Measurements from ENCODE around the gene ST6GALNAC3. TPM values are rescaled to one million over a fixed set of nuclear protein-coding genes. Genes with fewer than 3 reads are reported as not detected.

ST6GALNAC3 gene
- total RNA-seq, 1 donor from 2014 or later = 11.0 TPM

DNA sequence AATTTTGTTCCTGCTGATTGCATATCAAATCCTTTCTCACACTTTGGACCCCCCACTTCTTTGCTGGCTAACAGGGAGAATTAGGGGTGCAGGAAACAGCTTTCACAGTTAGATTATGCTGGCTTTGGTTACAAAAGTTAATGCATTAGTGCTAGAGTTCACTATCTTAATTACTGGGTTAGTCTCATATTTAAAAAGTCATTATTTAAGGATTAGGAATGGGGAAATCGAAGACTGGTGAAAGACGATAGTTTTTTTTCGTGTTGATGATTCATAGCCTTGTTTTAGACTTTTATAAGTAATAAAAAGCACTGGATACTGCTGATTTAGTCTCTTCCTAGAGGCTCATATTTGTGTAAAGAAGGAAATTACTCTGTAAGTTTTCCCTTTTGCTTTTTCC is 11.6 kb downstream of the ST6GALNAC3 start:
- H3K36me3 Mint-ChIP-seq (ENCODE audit: insufficient read depth) = no peaks in the 10 kb centered on the region
- no peak overlapping the region for H3K27ac Mint-ChIP-seq
- peaks cover 15% of the 10 kb centered on the region for H3K27me3 Mint-ChIP-seq
- DNase-seq (ENCODE audit: low spot score, unreplicated experiment) = no peak
- peaks cover 29% of the 10 kb centered on the region for H3K4me1 Mint-ChIP-seq (ENCODE audit: low read depth)
- TF ChIP-seq, protein P1, sequence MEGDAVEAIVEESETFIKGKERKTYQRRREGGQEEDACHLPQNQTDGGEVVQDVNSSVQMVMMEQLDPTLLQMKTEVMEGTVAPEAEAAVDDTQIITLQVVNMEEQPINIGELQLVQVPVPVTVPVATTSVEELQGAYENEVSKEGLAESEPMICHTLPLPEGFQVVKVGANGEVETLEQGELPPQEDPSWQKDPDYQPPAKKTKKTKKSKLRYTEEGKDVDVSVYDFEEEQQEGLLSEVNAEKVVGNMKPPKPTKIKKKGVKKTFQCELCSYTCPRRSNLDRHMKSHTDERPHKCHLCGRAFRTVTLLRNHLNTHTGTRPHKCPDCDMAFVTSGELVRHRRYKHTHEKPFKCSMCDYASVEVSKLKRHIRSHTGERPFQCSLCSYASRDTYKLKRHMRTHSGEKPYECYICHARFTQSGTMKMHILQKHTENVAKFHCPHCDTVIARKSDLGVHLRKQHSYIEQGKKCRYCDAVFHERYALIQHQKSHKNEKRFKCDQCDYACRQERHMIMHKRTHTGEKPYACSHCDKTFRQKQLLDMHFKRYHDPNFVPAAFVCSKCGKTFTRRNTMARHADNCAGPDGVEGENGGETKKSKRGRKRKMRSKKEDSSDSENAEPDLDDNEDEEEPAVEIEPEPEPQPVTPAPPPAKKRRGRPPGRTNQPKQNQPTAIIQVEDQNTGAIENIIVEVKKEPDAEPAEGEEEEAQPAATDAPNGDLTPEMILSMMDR (IDR thresholded peaks at IDR 0.05; ENCODE audit: unreplicated experiment) = no peak
- H3K9me3 Mint-ChIP-seq (ENCODE audit: low read depth) = peaks cover 3% of the 10 kb centered on the region
- no peak overlapping the region for H3K4me3 Mint-ChIP-seq (ENCODE audit: low read depth)

DNA sequence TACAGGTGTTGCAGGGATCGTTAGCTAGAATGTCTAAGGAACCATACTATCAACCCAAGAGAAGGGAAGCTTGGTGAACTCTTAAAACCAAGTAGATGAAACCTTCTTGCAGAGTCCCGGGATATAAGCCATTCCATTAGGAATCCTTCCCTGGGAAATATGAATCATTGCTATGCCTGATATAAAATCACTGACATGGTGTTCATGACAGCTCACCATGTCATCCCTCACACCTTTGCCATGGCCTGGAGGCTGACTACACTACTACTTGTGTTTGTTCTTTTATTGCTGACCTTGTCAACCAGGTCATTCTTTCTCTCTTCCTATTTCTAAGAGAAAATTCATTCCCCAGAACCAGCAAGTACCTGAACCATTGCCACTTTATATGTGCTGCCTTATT is 12.1 kb downstream of the ST6GALNAC3 start:
- TF ChIP-seq, protein P1 (IDR thresholded peaks at IDR 0.05; ENCODE audit: unreplicated experiment) = no peak
- H3K4me3 Mint-ChIP-seq (ENCODE audit: low read depth) = no peak overlapping the region
- peaks cover 12% of the 10 kb centered on the region for H3K27me3 Mint-ChIP-seq
- H3K36me3 Mint-ChIP-seq (ENCODE audit: insufficient read depth) = no peaks in the 10 kb centered on the region
- H3K27ac Mint-ChIP-seq = no peak overlapping the region
- DNase-seq (ENCODE audit: low spot score, unreplicated experiment) = no peak
- H3K9me3 Mint-ChIP-seq (ENCODE audit: low read depth) = peaks cover 3% of the 10 kb centered on the region
- H3K4me1 Mint-ChIP-seq (ENCODE audit: low read depth) = peaks cover 26% of the 10 kb centered on the region

DNA sequence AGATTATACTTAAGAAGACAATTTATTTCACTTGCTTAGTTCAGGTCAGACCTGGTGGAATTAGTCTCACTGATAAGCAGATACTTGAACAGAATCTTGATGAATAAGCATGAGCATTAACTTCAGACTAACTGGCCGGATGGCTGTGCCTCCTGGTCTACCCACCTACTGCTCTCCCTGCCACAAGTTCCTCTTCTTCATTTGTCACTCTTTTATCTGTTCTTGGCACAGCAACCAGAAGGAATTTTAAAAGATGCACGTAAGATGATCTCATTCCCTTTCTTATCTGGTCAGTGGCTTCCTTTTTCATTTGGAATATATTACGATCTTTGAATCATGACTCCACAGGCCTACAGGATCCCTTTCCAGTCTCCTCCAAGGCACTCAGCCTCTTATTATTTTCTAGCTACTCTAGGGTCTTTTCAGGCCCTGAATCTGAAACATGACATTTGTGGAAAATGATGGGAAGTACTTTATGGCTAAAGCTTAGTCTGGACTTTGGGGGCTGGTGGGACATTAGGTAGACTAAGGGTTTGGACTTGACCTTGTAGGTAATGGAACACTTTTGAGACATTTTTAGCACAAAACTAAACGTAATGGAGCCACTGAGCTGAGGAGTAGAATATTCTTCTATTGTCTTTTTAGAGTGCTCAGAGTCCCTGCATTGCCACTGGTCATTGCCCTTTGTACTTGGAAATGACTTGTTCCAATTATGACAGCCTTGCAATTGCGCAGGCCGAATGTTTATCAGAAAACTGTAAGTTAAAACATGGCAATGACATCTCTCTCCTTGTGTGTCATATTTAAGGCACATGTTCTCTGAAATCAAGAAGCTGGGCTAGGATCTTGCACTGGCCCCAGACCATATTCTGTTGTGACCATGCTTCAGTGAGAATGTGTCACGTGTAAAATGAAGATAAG is 16.0 kb downstream of the ST6GALNAC3 start:
- Mint-ChIP-seq H3K4me3 (ENCODE audit: low read depth) (no peak overlapping the region), H3K36me3 (ENCODE audit: insufficient read depth) (no peaks in the 10 kb centered on the region), H3K9me3 (ENCODE audit: low read depth) (peaks cover 3% of the 10 kb centered on the region), H3K4me1 (ENCODE audit: low read depth) (peaks cover 19% of the 10 kb centered on the region), H3K27ac (no peak overlapping the region), H3K27me3 (peaks cover 14% of the 10 kb centered on the region)
- DNase-seq (ENCODE audit: low spot score, unreplicated experiment) = no peak
- TF ChIP-seq, protein P1 (IDR thresholded peaks at IDR 0.05; ENCODE audit: unreplicated experiment) = no peak

DNA sequence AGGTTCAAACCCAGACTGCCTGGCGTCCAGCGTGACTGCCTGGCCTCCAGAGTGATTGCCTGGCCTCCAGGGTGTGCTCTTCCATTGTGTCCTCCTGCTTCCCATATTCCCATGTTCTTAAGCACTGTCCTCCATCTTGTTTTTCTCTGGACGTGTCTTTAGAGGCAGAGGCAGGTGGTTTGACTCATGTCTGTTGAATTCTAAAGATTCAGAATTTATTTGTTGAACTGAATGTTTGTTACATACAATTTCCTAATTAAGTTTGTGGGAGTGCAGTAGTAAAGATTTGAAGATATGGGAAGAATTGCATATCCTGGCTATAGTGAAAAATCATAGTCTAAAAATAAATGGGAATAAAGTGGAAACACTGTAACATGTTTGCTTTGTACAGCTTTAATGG is 18.3 kb downstream of the ST6GALNAC3 start:
- Mint-ChIP-seq H3K4me1 (ENCODE audit: low read depth) (peaks cover 9% of the 10 kb centered on the region), H3K36me3 (ENCODE audit: insufficient read depth) (no peaks in the 10 kb centered on the region), H3K27ac (no peak overlapping the region), H3K4me3 (ENCODE audit: low read depth) (no peak overlapping the region), H3K9me3 (ENCODE audit: low read depth) (peaks cover 3% of the 10 kb centered on the region), H3K27me3 (peaks cover 14% of the 10 kb centered on the region)
- DNase-seq (ENCODE audit: low spot score, unreplicated experiment) = no peak
- TF ChIP-seq, protein P1 (IDR thresholded peaks at IDR 0.05; ENCODE audit: unreplicated experiment) = no peak

DNA sequence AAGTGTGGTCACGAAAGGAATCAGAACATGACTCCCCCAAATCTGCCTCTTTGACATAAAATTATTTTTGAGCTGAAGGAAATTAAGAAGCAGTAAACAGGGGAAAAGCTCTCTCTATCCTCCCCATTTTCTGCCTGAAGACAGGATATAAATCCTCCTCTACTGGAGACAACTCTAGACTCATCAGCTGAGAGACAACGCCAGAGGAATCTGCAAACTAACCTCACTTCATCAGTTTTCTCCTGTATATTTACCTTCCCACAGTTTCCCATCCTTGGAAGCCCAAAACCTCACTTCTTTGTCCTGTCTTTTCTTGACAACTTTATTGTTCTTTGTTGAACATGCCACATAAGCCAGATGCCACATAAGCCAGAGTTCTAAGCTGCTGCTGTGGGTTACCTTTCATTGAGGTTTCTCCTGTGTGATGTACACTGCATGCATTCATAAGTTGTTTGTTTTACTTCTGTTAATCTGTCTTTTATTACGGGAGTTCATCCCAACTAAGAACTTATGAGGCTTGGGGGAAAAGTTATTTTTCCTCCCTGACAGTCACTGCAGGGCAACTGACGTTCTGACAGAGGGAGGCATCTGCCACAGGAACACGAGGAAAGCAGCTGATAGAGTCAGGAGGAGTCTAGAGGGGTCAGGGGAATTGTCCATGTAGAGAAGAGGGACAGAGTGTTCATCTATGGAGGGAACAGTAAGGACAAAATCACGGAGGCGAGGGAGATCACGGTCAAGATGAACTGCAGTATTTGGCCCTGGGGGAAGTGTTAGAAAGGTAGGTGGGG is 19.2 kb downstream of the ST6GALNAC3 start:
- Mint-ChIP-seq H3K4me1 (ENCODE audit: low read depth) (peaks cover 4% of the 10 kb centered on the region), H3K36me3 (ENCODE audit: insufficient read depth) (no peaks in the 10 kb centered on the region), H3K9me3 (ENCODE audit: low read depth) (peaks cover 1% of the 10 kb centered on the region), H3K4me3 (ENCODE audit: low read depth) (no peak overlapping the region), H3K27ac (no peak overlapping the region), H3K27me3 (peaks cover 14% of the 10 kb centered on the region)
- TF ChIP-seq, protein P1 (IDR thresholded peaks at IDR 0.05; ENCODE audit: unreplicated experiment) = no peak
- no peak for DNase-seq (ENCODE audit: low spot score, unreplicated experiment)
